ENCODE results near the gene RIPK1. TPM values are rescaled to one million over a fixed set of nuclear protein-coding genes. Genes with fewer than 3 reads are reported as not detected.
"Not testable (repeated sequence)": the region's sequence is repeated elsewhere in the genome, so short reads cannot be mapped to it uniquely, and the experiment has no call there.

Gene RIPK1
- total RNA-seq, 1 experiment from 2014 or later = 15.5 TPM

- CTCF ChIA-PET = no interaction called here
- Mint-ChIP-seq H3K4me3 (ENCODE audit: unreplicated experiment) (no peak overlapping the region), H3K27me3 (ENCODE audit: insufficient read depth, unreplicated experiment) (no peaks in the 10 kb centered on the region)
Measured at GRCh38 chr6:3045777-3046176, 22.5 kb upstream of the RIPK1 start.

GRCh38 chr6:3046295-3046694 lies 22.0 kb upstream of the RIPK1 start:
- H3K4me1 Mint-ChIP-seq (ENCODE audit: low read depth, unreplicated experiment) = peaks cover 11% of the 10 kb centered on the region
- TF ChIP-seq, protein P1, sequence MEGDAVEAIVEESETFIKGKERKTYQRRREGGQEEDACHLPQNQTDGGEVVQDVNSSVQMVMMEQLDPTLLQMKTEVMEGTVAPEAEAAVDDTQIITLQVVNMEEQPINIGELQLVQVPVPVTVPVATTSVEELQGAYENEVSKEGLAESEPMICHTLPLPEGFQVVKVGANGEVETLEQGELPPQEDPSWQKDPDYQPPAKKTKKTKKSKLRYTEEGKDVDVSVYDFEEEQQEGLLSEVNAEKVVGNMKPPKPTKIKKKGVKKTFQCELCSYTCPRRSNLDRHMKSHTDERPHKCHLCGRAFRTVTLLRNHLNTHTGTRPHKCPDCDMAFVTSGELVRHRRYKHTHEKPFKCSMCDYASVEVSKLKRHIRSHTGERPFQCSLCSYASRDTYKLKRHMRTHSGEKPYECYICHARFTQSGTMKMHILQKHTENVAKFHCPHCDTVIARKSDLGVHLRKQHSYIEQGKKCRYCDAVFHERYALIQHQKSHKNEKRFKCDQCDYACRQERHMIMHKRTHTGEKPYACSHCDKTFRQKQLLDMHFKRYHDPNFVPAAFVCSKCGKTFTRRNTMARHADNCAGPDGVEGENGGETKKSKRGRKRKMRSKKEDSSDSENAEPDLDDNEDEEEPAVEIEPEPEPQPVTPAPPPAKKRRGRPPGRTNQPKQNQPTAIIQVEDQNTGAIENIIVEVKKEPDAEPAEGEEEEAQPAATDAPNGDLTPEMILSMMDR (IDR thresholded peaks at IDR 0.05; ENCODE audit: insufficient read depth in 1 of 2, low read depth in 1 of 2, low read length in 1 of 2, severe bottlenecking in 1 of 2, unreplicated experiment in 1 of 2) = no peak
- H3K27me3 Mint-ChIP-seq (ENCODE audit: insufficient read depth, unreplicated experiment) = no peaks in the 10 kb centered on the region
- no peaks in the 10 kb centered on the region for H3K36me3 Mint-ChIP-seq (ENCODE audit: insufficient read depth, unreplicated experiment)
- Histone ChIP-seq H3K4me1 (peaks cover 10% of the 10 kb centered on the region), H3K9me3 (no peaks in the 10 kb centered on the region), H3K4me3 (ENCODE audit: low read depth, low read length) (no peak overlapping the region), H3K27me3 (replicated peaks; ENCODE audit: control insufficient read depth, insufficient read depth, low read length) (no peaks in the 10 kb centered on the region), H3K36me3 (ENCODE audit: control insufficient read depth, insufficient read depth, low read length) (no peaks in the 10 kb centered on the region)
- intact Hi-C loops (cut with micrococcal nuclease; ENCODE audit: unreplicated experiment) = no loop called here
- POLR2A ChIA-PET = no interaction called here
- BruUV-seq (replicated peaks) = no TSS peak
- H3K27ac Mint-ChIP-seq (ENCODE audit: unreplicated experiment) = no peak overlapping the region
- CTCF ChIA-PET = no interaction called here
- no peak overlapping the region for H3K4me3 Mint-ChIP-seq (ENCODE audit: unreplicated experiment)
- no peaks in the 10 kb centered on the region for H3K9me3 Mint-ChIP-seq (ENCODE audit: unreplicated experiment)
- no peak for DNase-seq

More at GRCh38 chr6:3045777-3046176, 22.5 kb upstream of the RIPK1 start:
- no peak for DNase-seq
- H3K27me3 ChIP-seq (replicated peaks; ENCODE audit: control insufficient read depth, insufficient read depth, low read length) = no peaks in the 10 kb centered on the region
- intact Hi-C loops (cut with micrococcal nuclease; ENCODE audit: unreplicated experiment) = no loop called here
- peaks cover 14% of the 10 kb centered on the region for H3K4me1 ChIP-seq
- no TSS peak for BruUV-seq (replicated peaks)
- Mint-ChIP-seq H3K4me1 (ENCODE audit: low read depth, unreplicated experiment) (peaks cover 15% of the 10 kb centered on the region), H3K36me3 (ENCODE audit: insufficient read depth, unreplicated experiment) (no peaks in the 10 kb centered on the region), H3K27ac (ENCODE audit: unreplicated experiment) (no peak overlapping the region), H3K9me3 (ENCODE audit: unreplicated experiment) (no peaks in the 10 kb centered on the region)
- TF ChIP-seq, protein P1 (IDR thresholded peaks at IDR 0.05; ENCODE audit: insufficient read depth in 1 of 2, low read depth in 1 of 2, low read length in 1 of 2, severe bottlenecking in 1 of 2, unreplicated experiment in 1 of 2) = no peak
- POLR2A ChIA-PET = interaction anchor here (0.6 kb wide), 1 partner anchor 43 kb away, joined by 4 read pairs; no protein-coding TSS in a partner anchor
- H3K4me3 ChIP-seq (ENCODE audit: low read depth, low read length) = no peak overlapping the region
- H3K9me3 ChIP-seq = no peaks in the 10 kb centered on the region
- H3K36me3 ChIP-seq (ENCODE audit: control insufficient read depth, insufficient read depth, low read length) = no peaks in the 10 kb centered on the region

- intact Hi-C loops (cut with micrococcal nuclease; ENCODE audit: unreplicated experiment); H3K9me3 Mint-ChIP-seq (ENCODE audit: unreplicated experiment); H3K4me1 Mint-ChIP-seq (ENCODE audit: low read depth, unreplicated experiment); H3K9me3 ChIP-seq; H3K27ac Mint-ChIP-seq (ENCODE audit: unreplicated experiment); BruUV-seq (replicated peaks); CTCF ChIA-PET; H3K4me3 ChIP-seq (ENCODE audit: low read depth, low read length); H3K4me1 ChIP-seq; H3K36me3 Mint-ChIP-seq (ENCODE audit: insufficient read depth, unreplicated experiment); H3K27me3 Mint-ChIP-seq (ENCODE audit: insufficient read depth, unreplicated experiment); DNase-seq; H3K36me3 ChIP-seq (ENCODE audit: control insufficient read depth, insufficient read depth, low read length); H3K4me3 Mint-ChIP-seq (ENCODE audit: unreplicated experiment); H3K27me3 ChIP-seq (replicated peaks; ENCODE audit: control insufficient read depth, insufficient read depth, low read length): not testable (repeated sequence)
- POLR2A ChIA-PET = interaction anchor here (0.5 kb wide), 1 partner anchor 20 kb away, joined by 3 read pairs; the partner anchor contains the start of gene RIPK1
Measured at GRCh38 chr6:3048009-3048408, 20.3 kb upstream of the RIPK1 start.
